ENCODE results near the gene PIP4K2A. TPM values are rescaled to one million over a fixed set of nuclear protein-coding genes. Genes with fewer than 3 reads are reported as not detected.

The PIP4K2A gene
- total and polyA plus RNA-seq, 9 donors: 4.3 to 85.6 (median 18.4) TPM

DNA sequence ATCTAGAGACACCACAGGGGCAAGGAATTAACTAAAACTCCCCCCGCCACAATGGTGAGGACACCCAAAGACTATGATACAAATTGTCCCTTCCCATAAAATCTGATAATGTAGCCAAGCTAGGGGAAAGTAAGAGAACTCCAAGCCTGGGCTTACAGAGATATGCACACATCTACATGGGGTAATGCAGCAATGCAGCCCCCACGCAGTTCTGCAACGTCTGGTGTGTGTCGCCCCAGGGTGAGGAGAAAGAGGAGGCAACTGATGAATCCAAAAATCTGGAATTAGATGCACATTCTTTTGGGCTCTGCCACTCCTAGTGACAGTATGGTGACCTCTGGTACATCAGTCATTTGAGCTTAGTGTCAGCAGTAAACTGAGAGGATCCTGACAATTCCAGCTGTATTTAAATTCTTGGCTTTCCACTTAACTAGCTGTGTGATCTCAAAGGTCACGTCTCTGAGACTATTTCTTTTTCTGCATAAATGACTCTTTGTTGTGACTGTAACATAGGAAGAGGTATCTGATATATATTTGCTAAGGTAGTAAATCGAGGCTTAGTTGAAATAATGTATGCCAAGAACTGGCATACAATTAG lies 51.5 kb downstream of the PIP4K2A start:
- no peak for TF ChIP-seq POLR2A (IDR thresholded peaks at IDR 0.05)
- TF ChIP-seq EP300 (IDR thresholded peaks at IDR 0.05): no peak
- TF ChIP-seq, protein P1, sequence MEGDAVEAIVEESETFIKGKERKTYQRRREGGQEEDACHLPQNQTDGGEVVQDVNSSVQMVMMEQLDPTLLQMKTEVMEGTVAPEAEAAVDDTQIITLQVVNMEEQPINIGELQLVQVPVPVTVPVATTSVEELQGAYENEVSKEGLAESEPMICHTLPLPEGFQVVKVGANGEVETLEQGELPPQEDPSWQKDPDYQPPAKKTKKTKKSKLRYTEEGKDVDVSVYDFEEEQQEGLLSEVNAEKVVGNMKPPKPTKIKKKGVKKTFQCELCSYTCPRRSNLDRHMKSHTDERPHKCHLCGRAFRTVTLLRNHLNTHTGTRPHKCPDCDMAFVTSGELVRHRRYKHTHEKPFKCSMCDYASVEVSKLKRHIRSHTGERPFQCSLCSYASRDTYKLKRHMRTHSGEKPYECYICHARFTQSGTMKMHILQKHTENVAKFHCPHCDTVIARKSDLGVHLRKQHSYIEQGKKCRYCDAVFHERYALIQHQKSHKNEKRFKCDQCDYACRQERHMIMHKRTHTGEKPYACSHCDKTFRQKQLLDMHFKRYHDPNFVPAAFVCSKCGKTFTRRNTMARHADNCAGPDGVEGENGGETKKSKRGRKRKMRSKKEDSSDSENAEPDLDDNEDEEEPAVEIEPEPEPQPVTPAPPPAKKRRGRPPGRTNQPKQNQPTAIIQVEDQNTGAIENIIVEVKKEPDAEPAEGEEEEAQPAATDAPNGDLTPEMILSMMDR (IDR thresholded peaks at IDR 0.05): no peak
- intact Hi-C loops (cut with DNase I): no loop called here
- Histone ChIP-seq H3K9me3 (no peaks in the 10 kb centered on the region), H3K4me1 (ENCODE audit: insufficient read depth) (no peaks in the 10 kb centered on the region), H3K27me3 (no peaks in the 10 kb centered on the region), H3K36me3 (no peaks in the 10 kb centered on the region), H3K27ac (no peak overlapping the region), H3K4me3 (no peak overlapping the region)
- WGBS, 3 donors: 85 to 86% (median 85%) methylated on average over 6 of the region's 6 CpGs
- DNase-seq: no peak

DNA sequence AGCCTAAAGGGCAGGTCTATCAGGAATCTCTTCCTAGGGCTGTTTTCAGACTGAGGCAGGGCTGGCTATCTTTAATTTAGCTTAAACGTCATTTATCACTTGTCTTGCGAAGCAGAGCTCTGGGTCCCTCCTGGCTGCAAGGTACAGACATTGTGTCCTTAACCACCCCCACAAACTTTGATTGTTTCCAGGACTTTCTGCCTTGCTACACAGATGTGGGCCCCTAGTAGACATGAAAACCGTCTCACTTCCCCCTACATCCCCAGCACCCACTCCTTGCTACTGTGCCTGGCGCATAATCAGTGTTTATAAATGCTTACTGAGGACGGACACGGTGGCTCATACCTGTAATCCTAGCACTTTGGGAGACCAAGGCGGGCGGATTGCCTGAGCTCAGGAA lies 54.5 kb downstream of the PIP4K2A start:
- no peaks in the 10 kb centered on the region for H3K9me3 ChIP-seq
- DNase-seq: no peak
- TF ChIP-seq EP300 (IDR thresholded peaks at IDR 0.05) (no peak), POLR2A (IDR thresholded peaks at IDR 0.05) (no peak)
- TF ChIP-seq, protein P1 (IDR thresholded peaks at IDR 0.05): no peak
- intact Hi-C loops (cut with DNase I): no loop called here
- 80 to 86% (median 81%) methylated on average over 8 of the region's 8 CpGs for WGBS, 3 donors
- H3K27me3 ChIP-seq: no peaks in the 10 kb centered on the region
- no peaks in the 10 kb centered on the region for H3K36me3 ChIP-seq
- H3K27ac ChIP-seq: no peak overlapping the region
- H3K4me1 ChIP-seq (ENCODE audit: insufficient read depth): peaks cover 1% of the 10 kb centered on the region
- no peak overlapping the region for H3K4me3 ChIP-seq

DNA sequence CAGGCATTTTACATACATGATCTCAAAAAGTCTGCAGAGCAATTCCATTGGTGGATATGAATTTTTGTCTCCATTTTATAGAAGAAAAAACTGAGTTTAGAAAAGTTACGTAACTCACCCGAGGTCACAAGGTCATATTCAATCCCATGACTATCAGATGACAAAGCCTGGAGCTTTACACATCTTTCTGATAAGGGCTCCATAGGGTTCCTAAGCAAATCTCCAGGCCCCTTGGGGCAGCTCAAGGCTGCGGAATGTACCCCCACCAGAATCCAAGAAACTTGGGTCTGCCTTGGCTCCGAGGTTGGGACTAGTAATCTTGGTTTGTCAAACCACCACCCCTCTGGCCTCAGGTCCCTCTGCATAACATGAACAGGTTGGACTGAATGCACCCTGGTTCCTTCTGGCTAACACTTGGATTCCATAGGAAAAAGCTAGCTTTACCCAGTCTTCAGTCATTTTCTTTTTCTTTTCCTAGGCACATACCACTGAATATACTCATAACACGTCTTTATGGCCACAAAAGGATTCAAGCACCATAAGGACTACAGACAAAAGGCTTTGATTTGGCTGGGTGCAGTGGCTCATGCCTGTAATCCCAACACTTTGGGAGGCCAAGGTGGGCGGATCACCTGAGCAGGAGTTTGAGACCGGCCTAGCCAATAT lies 55.5 kb downstream of the PIP4K2A start:
- TF ChIP-seq EP300 (IDR thresholded peaks at IDR 0.05): no peak
- no peak for TF ChIP-seq POLR2A (IDR thresholded peaks at IDR 0.05)
- TF ChIP-seq, protein P1 (IDR thresholded peaks at IDR 0.05): no peak
- Histone ChIP-seq H3K36me3 (no peaks in the 10 kb centered on the region), H3K9me3 (no peaks in the 10 kb centered on the region), H3K4me3 (no peak overlapping the region), H3K4me1 (ENCODE audit: insufficient read depth) (peaks cover 1% of the 10 kb centered on the region), H3K27me3 (no peaks in the 10 kb centered on the region), H3K27ac (no peak overlapping the region)
- no peak for DNase-seq
- intact Hi-C loops (cut with DNase I): no loop called here
- 94 to 95% (median 95%) methylated on average over 7 of the region's 7 CpGs for WGBS, 3 donors

DNA sequence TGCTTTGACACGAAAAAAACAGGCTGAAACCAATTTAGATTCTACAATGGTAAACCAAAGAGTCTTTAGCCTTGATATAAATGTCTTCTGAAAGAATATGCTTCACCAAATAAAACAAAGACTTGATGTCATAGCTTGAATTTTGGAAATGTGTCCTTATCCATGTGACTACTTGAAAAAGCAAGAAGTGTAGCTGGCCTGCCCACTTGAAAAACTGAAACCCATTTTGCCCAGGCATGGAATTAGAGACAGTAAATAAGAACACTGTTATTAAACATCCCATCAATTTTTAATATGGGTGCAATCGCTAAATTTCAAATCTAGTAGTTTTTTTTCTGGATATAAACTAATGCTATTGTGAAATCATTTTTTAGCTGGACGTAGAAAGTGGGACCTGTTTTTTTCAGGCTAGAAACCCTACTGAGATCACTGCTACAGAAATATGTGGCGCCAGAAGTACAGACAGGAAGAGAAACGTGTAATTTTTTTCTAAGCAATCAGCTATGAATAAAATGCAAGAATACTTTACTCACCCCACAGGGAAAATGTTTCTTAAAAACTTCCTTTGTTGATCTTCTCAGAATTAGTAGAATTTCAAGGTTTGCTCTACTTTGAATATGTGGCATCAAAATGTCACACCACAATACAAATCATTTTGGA lies 56.7 kb downstream of the PIP4K2A start:
- TF ChIP-seq, protein P1 (IDR thresholded peaks at IDR 0.05): no peak
- no peak for TF ChIP-seq POLR2A (IDR thresholded peaks at IDR 0.05)
- no peak for TF ChIP-seq EP300 (IDR thresholded peaks at IDR 0.05)
- WGBS, 3 donors: 65 to 70% (median 65%) methylated on average over 5 of the region's 5 CpGs
- no peak for DNase-seq

More for the DNA sequence above, 56.7 kb downstream of the PIP4K2A start:
- Histone ChIP-seq H3K27ac (no peak overlapping the region), H3K36me3 (no peaks in the 10 kb centered on the region), H3K9me3 (no peaks in the 10 kb centered on the region), H3K4me3 (no peak overlapping the region), H3K27me3 (no peaks in the 10 kb centered on the region), H3K4me1 (ENCODE audit: insufficient read depth) (peaks cover 1% of the 10 kb centered on the region)
- intact Hi-C loops (cut with DNase I): no loop called here
